Smooth muscle cell (in vitro differentiated cells): ENCODE measurements around the gene OR2F2. TPM values are rescaled to one million over a fixed set of nuclear protein-coding genes. Genes with fewer than 3 reads are reported as not detected.

Experiments used
- DNase-seq: peaks from one replicate; lab custom pipeline; 2025; ENCODE audit not compliant: unreplicated experiment; lab: John Stamatoyannopoulos, UW
- H2AFZ ChIP-seq: fragments of 200-600 bp; sonication (generic); 2 replicates; pipeline ENCODE4 v1.6.0; 2016; ENCODE audit warnings: antibody characterized with exemption, low read depth, mild to moderate bottlenecking
- H3F3A ChIP-seq: fragments of 200-600 bp; sonication (generic); 2 replicates; pipeline ENCODE4 v1.6.0; 2017; ENCODE audit warnings: antibody characterized with exemption, low read depth
- H3K27ac ChIP-seq: fragments of 200-600 bp; sonication (generic); 2 replicates; pipeline ENCODE4 v1.5.1; 2016; ENCODE audit warnings: low read depth, mild to moderate bottlenecking
- H3K27me3 ChIP-seq: fragments of 200-600 bp; sonication (generic); 2 replicates; pipeline ENCODE4 v1.6.1; 2016; ENCODE audit warnings: low read depth, mild to moderate bottlenecking
- H3K36me3 ChIP-seq: fragments of 200-600 bp; sonication (generic); 2 replicates; pipeline ENCODE4 v1.5.1; 2016; ENCODE audit warnings: low read depth
- H3K4me1 ChIP-seq: fragments of 200-600 bp; sonication (generic); 2 replicates; pipeline ENCODE4 v1.5.1; 2016; ENCODE audit warnings: low read depth
- H3K4me2 ChIP-seq: fragments of 200-600 bp; sonication (generic); 2 replicates; pipeline ENCODE4 v1.6.0; 2016; ENCODE audit warnings: mild to moderate bottlenecking
- H3K4me3 ChIP-seq: fragments of 200-600 bp; sonication (generic); 2 replicates; pipeline ENCODE4 v1.5.1; 2016; ENCODE audit warnings: mild to moderate bottlenecking
- H3K79me2 ChIP-seq: fragments of 200-600 bp; sonication (generic); 2 replicates; pipeline ENCODE4 v1.6.0; 2016; ENCODE audit warnings: low read depth, mild to moderate bottlenecking
- H3K9ac ChIP-seq: fragments of 200-600 bp; sonication (generic); 2 replicates; pipeline ENCODE4 v1.6.0; 2016; ENCODE audit warnings: low read depth
- H3K9me3 ChIP-seq: fragments of 200-600 bp; sonication (generic); replicated peaks from 2 replicates; pipeline ENCODE4 v1.5.1; 2016; ENCODE audit warnings: low read depth
- H4K20me1 ChIP-seq: fragments of 200-600 bp; sonication (generic); 2 replicates; pipeline ENCODE4 v1.6.0; 2016; ENCODE audit warnings: low read depth
- CTCF ChIP-seq: fragments of 200-600 bp; sonication (generic); IDR thresholded peaks from 2 replicates; pipeline ENCODE4 v1.5.1; 2017; ENCODE audit warnings: borderline replicate concordance, mild to moderate bottlenecking, antibody characterized with exemption; ENCODE audit not compliant: insufficient read depth, poor library complexity, severe bottlenecking
- WGBS: methylation state at CpG from one replicate; pipeline ENCODE4 v1.1.7; 2016; ENCODE audit warnings: low lambda C conversion rate; 5-methylcytosine and 5-hydroxymethylcytosine counted together
- polyA plus RNA-seq: library from polyadenylated mRNA; unstranded; fragments of >200 nt; fragmentation: Nextera tagmentation; extraction: Ambion mirVana; gene quantifications from 2 replicates; pipeline ENCODE4 v1.2.1, GENCODE V29; 2016
- total RNA-seq: library from RNA; depleted of rRNA; stranded (reverse); fragments of >200 nt; gene quantifications from 2 replicates; pipeline ENCODE4 v1.2.3, GENCODE V29; 2014

The OR2F2 gene
- total and polyA plus RNA-seq, 2 experiments from 2014 or later: not detected

- H3K9me3 ChIP-seq: no peaks in the 10 kb centered on the region
- no peaks in the 10 kb centered on the region for H3K4me1 ChIP-seq
- H3K4me3 ChIP-seq: no peak overlapping the region
- no peak overlapping the region for H3K9ac ChIP-seq
- H3F3A ChIP-seq: peaks cover 4% of the 10 kb centered on the region
- no peaks in the 10 kb centered on the region for H4K20me1 ChIP-seq
- no peak overlapping the region for H3K27ac ChIP-seq
- no peaks in the 10 kb centered on the region for H3K27me3 ChIP-seq
- H3K36me3 ChIP-seq: no peaks in the 10 kb centered on the region
- no peak for DNase-seq
- 80% methylated on average over 5 of the region's 5 CpGs for WGBS
- TF ChIP-seq CTCF: no peak
- H3K4me2 ChIP-seq: no peak overlapping the region
- no peaks in the 10 kb centered on the region for H3K79me2 ChIP-seq
- no peak overlapping the region for H2AFZ ChIP-seq
These were observed 26.0 kb downstream of the OR2F2 start for GRCh38 chr7:143960813-143961610.

- H3K36me3 ChIP-seq: no peaks in the 10 kb centered on the region
- no peak for TF ChIP-seq CTCF
- H4K20me1 ChIP-seq: no peaks in the 10 kb centered on the region
- DNase-seq: no peak
- H3K9ac ChIP-seq: no peak overlapping the region
- H3K4me3 ChIP-seq: no peak overlapping the region
- 33% methylated on average over 2 of the region's 2 CpGs for WGBS
- no peaks in the 10 kb centered on the region for H3K4me1 ChIP-seq
- peak overlapping the region; percentile 96 for H2AFZ ChIP-seq
- H3K9me3 ChIP-seq: no peaks in the 10 kb centered on the region
- peak overlapping the region; percentile 28 for H3K27ac ChIP-seq
- H3K27me3 ChIP-seq: no peaks in the 10 kb centered on the region
- H3K79me2 ChIP-seq: no peaks in the 10 kb centered on the region
- H3F3A ChIP-seq: peaks cover 4% of the 10 kb centered on the region
- H3K4me2 ChIP-seq: peak overlapping the region; percentile 15
These were observed 30.2 kb downstream of the OR2F2 start for GRCh38 chr7:143965280-143965679.

GRCh38 chr7:143967398-143967797 is 32.4 kb downstream of the OR2F2 start:
- Histone ChIP-seq H4K20me1 (no peaks in the 10 kb centered on the region), H3K4me2 (no peak overlapping the region), H3K27me3 (no peaks in the 10 kb centered on the region), H3K9ac (no peak overlapping the region), H3K4me1 (no peaks in the 10 kb centered on the region), H3K4me3 (no peak overlapping the region), H2AFZ (no peak overlapping the region), H3K27ac (no peak overlapping the region), H3K36me3 (no peaks in the 10 kb centered on the region), H3F3A (peaks cover 4% of the 10 kb centered on the region), H3K9me3 (no peaks in the 10 kb centered on the region), H3K79me2 (no peaks in the 10 kb centered on the region)
- 90% methylated on average over 4 of the region's 4 CpGs for WGBS
- TF ChIP-seq CTCF: no peak
- DNase-seq: no peak
